ENCODE measurements around the gene MBD3L2. TPM values are rescaled to one million over a fixed set of nuclear protein-coding genes. Genes with fewer than 3 reads are reported as not detected.

The MBD3L2 gene
- total and polyA plus RNA-seq, 9 of the 15 experiments (the other 6 are each of a cell fraction or from before 2014, with no cell fraction given), result not detected

- Histone ChIP-seq H3K27ac (ENCODE audit: extremely low read depth, low read depth, low read length) (peak overlapping the region; percentile 77), H3K4me1 (replicated peaks in 1 of 2; ENCODE audit: control insufficient read depth in 2 of 2, insufficient read depth in 2 of 2, low read length in 2 of 2) (peaks cover 6 to 11% of the 10 kb centered on the region in 2 experiments; a peak in 3 of 5 replicates), H3K27me3 (ENCODE audit: control insufficient read depth in 2 of 2, insufficient read depth in 2 of 2, low read length in 2 of 2) (peaks cover 2 to 5% of the 10 kb centered on the region in 2 experiments; a peak in 3 of 5 replicates), H3K36me3 (ENCODE audit: control insufficient read depth, insufficient read depth, low read length) (no peaks in the 10 kb centered on the region), H3K4me2 (ENCODE audit: insufficient read depth, low read length) (peak overlapping the region; percentile 88), H2AFZ (ENCODE audit: low read depth, low read length) (peak overlapping the region; percentile 95), H3K9me3 (replicated peaks; ENCODE audit: control insufficient read depth, insufficient read depth, low read depth, low read length) (peaks cover 11% of the 10 kb centered on the region; the same call in 1 of the 2 replicates), H3K4me3 (peak overlapping the region; percentile 60), H3K9ac (ENCODE audit: insufficient read depth in 1 of 2, low read depth in 2 of 2, low read length in 2 of 2) (peak overlapping the region; percentile 76 to 94), H3K9me1 (ENCODE audit: control insufficient read depth, insufficient read depth, low read length) (no peaks in the 10 kb centered on the region), H4K20me1 (replicated peaks; ENCODE audit: control insufficient read depth, insufficient read depth, low read length) (no peaks in the 10 kb centered on the region), H3K79me2 (ENCODE audit: control insufficient read depth, insufficient read depth, low read length) (no peaks in the 10 kb centered on the region)
- ChIA-PET CTCF (ENCODE audit: low intra/inter-chr PET ratio) (no interaction called here), POLR2A (interaction anchor here (0.6 to 1.4 kb wide), 4 partner anchors 9 to 30 kb away, joined by 3 to 7 read pairs (median 4); partner anchors contain the start of gene ZNF557)
- peak; percentile 86 to 94 (median 91) for DNase-seq (ENCODE audit: extremely low read depth in 1 of 4, low spot score in 3 of 4)
- intact Hi-C loops (cut with micrococcal nuclease) (no loop called here), in situ Hi-C loops (cut with MboI) (no loop called here)
- peak; percentile 99 for ATAC-seq
- WGBS (ENCODE audit: insufficient coverage, low coverage, missing lambda C conversion rate), result under 1% methylated on average over 56 of the region's 78 CpGs
- peak; percentile 66 for FAIRE-seq
- BruUV-seq (replicated peaks), result no TSS peak
- TF ChIP-seq MYC (IDR thresholded peaks at IDR 0.05; ENCODE audit: low read depth, low read length), result peak; percentile 44; the same call in 1 of the 2 replicates
- no peak for TF ChIP-seq MYC (CRISPR knock-in tag; IDR thresholded peaks at IDR 0.05; ENCODE audit: borderline replicate concordance, low read depth)
- peak; percentile 34 for TF ChIP-seq PHF20 (IDR thresholded peaks at IDR 0.05; ENCODE audit: partially characterized antibody)
- TF ChIP-seq TBL1XR1 (IDR thresholded peaks at IDR 0.05; ENCODE audit: low read length in 2 of 2), result peak in 1 of 2 experiments; percentile 44; a peak in 1 of 4 replicates
- TF ChIP-seq E2F3 (CRISPR knock-in tag; IDR thresholded peaks at IDR 0.05), result no peak
- TF ChIP-seq FOXK1 (CRISPR knock-in tag; IDR thresholded peaks at IDR 0.05; ENCODE audit: borderline replicate concordance), result no peak
- TF ChIP-seq BCOR (IDR thresholded peaks at IDR 0.05), result peak; percentile 17; the same call in 1 of the 2 replicates
- TF ChIP-seq POLR2AphosphoS2 (IDR thresholded peaks at IDR 0.05; ENCODE audit: low read length), result no peak
- peak; percentile 56 for TF ChIP-seq NFIC (IDR thresholded peaks at IDR 0.05)
- 0 out of 2 replicates have a peak, but pooled peaks have one; percentile 17 for TF ChIP-seq SP1 (CRISPR knock-in tag; IDR thresholded peaks at IDR 0.05)
- TF ChIP-seq EGR1 (conservative IDR thresholded peaks at IDR 0.05), result peak; percentile 81
- TF ChIP-seq ATF7 (IDR thresholded peaks at IDR 0.05), result peak; percentile 36; the same call in 1 of the 2 replicates
- peak; percentile 48; the same call in 1 of the 2 replicates for TF ChIP-seq MTA3 (IDR thresholded peaks at IDR 0.05; ENCODE audit: borderline replicate concordance)
- peak; percentile 48; the same call in 1 of the 2 replicates for TF ChIP-seq ZBTB7A (IDR thresholded peaks at IDR 0.05; ENCODE audit: borderline replicate concordance, control insufficient read depth, low read depth, low read length)
Measured at GRCh38 chr19:7098701-7099596, 49.8 kb downstream of the MBD3L2 start.
